ENCODE data around the gene NSFL1C.

Gene NSFL1C

GRCh38 chr20:1484438-1485116, 17.9 kb upstream of the NSFL1C start:
- no peak for DNase-seq

- no peak for DNase-seq
These were observed 13.4 kb upstream of the NSFL1C start for GRCh38 chr20:1479831-1480595.

- no peak for DNase-seq
These were observed 11.9 kb upstream of the NSFL1C start for GRCh38 chr20:1478566-1478965.

- DNase-seq = no peak
These were observed 11.3 kb upstream of the NSFL1C start for GRCh38 chr20:1477896-1478490.

- DNase-seq = no peak
These were observed 8.4 kb upstream of the NSFL1C start for GRCh38 chr20:1474817-1475603.

GRCh38 chr20:1474325-1474724, 7.7 kb upstream of the NSFL1C start:
- no peak for DNase-seq

- DNase-seq = no peak
These were observed 6.9 kb upstream of the NSFL1C start for GRCh38 chr20:1473246-1474220.

GRCh38 chr20:1472556-1473245, 6.1 kb upstream of the NSFL1C start:
- DNase-seq = no peak

GRCh38 chr20:1471242-1471641, 4.6 kb upstream of the NSFL1C start:
- DNase-seq = no peak

GRCh38 chr20:1469925-1470571, 3.4 kb upstream of the NSFL1C start:
- no peak for DNase-seq

GRCh38 chr20:1469306-1469905, 2.8 kb upstream of the NSFL1C start:
- DNase-seq = no peak

GRCh38 chr20:1468117-1468624, 1.5 kb upstream of the NSFL1C start:
- DNase-seq = no peak

GRCh38 chr20:1467355-1468116, 887 bp upstream of the NSFL1C start:
- no peak for DNase-seq

- no peak for DNase-seq
These were observed 369 bp upstream of the NSFL1C start for GRCh38 chr20:1467082-1467354.

- DNase-seq = no peak
These were observed 1.0 kb downstream of the NSFL1C start for GRCh38 chr20:1465470-1466210.

- DNase-seq = no peak
These were observed 2.6 kb downstream of the NSFL1C start for GRCh38 chr20:1463971-1464570.

GRCh38 chr20:1462834-1463233, 3.8 kb downstream of the NSFL1C start:
- no peak for DNase-seq

GRCh38 chr20:1462001-1462400, 4.6 kb downstream of the NSFL1C start:
- DNase-seq = no peak

Measured in effector CD8-positive, alpha-beta T cell (primary cell).